T-cell (primary cell): Measurements from ENCODE around the gene MRPL33. TPM values are rescaled to one million over a fixed set of nuclear protein-coding genes. Genes with fewer than 3 reads are reported as not detected.

Experiments used
- ATAC-seq, 4 experiments: fragments of 200-7000 bp in 3 of 4; fragments of 150-1000 bp in 1 of 4; cut with Tn5 transposase; replicated peaks in 1 of 4; 1 replicate in 3 of 4; 2 replicates in 1 of 4; pipeline ENCODE4 v1.10.0; 2021; ENCODE audit warnings: moderate library complexity in 3 of 4, mild to moderate bottlenecking in 2 of 4, moderate number of reproducible peaks in 1 of 4
- CTCF ChIA-PET, 2 donors: fragments of 300-600 bp; sonication (Branson Sonifier 250); formaldehyde crosslinking; loops; one replicate each; lab custom pipeline; 2022; ENCODE audit warnings: antibody characterized with exemption in 2 of 2; lab: Charles Lee
- POLR2A ChIA-PET, 2 donors: fragments of 300-600 bp; sonication (Branson Sonifier 250); formaldehyde crosslinking; loops; one replicate each; lab custom pipeline; 2022; ENCODE audit warnings: antibody characterized with exemption in 2 of 2; lab: Charles Lee
- DNase-seq, 35 experiments: peaks; one replicate each; pipeline versions ENCODE4 v3.0.0 to v3.0.0-alpha.2; 2013 to 2023
- H3K27ac ChIP-seq: one replicate; pipeline ENCODE4 v1.5.1; 2013; ENCODE audit warnings: low read length
- H3K27me3 ChIP-seq, 2 experiments: replicated peaks in 1 of 2; 1 replicate in 1 of 2; 2 replicates in 1 of 2; pipeline versions ENCODE4 v1.6.1 to v1.7.0; 2013; ENCODE audit warnings: low read length in 1 of 2, mixed read lengths in 1 of 2; ENCODE audit not compliant: control insufficient read depth in 2 of 2, insufficient read depth in 2 of 2; ENCODE audit errors: extremely low read depth in 1 of 2
- H3K36me3 ChIP-seq, 2 donors: 1 replicate in 1 of 2; 2 replicates in 1 of 2; pipeline versions ENCODE4 v1.6.1 to v1.7.0; 2013; ENCODE audit warnings: low read length in 1 of 2; ENCODE audit not compliant: control insufficient read depth in 2 of 2, insufficient read depth in 1 of 2; ENCODE audit errors: extremely low read depth in 1 of 2
- H3K4me1 ChIP-seq, 2 experiments: 1 replicate in 1 of 2; 2 replicates in 1 of 2; pipeline versions ENCODE4 v1.6.1 to v1.7.0; 2013; ENCODE audit warnings: low read length in 2 of 2, mixed read lengths in 1 of 2; ENCODE audit not compliant: insufficient read depth in 2 of 2, control insufficient read depth in 1 of 2; ENCODE audit errors: extremely low read depth in 1 of 2
- H3K4me3 ChIP-seq, 2 donors: 1 replicate in 1 of 2; 2 replicates in 1 of 2; pipeline versions ENCODE4 v1.5.1 to v1.7.0; 2013; ENCODE audit warnings: mild to moderate bottlenecking in 2 of 2, low read length in 1 of 2, moderate library complexity in 1 of 2; ENCODE audit not compliant: control insufficient read depth in 1 of 2; ENCODE audit errors: extremely low read depth in 1 of 2
- H3K9me3 ChIP-seq: 2 replicates; pipeline ENCODE4 v1.7.0; 2013
- H3K27ac Mint-ChIP-seq, 2 donors: one replicate each; pipeline ENCODE4 v1.8.0; 2020 to 2021; ENCODE audit warnings: mild to moderate bottlenecking in 2 of 2, mixed read lengths in 2 of 2
- H3K27me3 Mint-ChIP-seq, 2 donors: one replicate each; pipeline ENCODE4 v1.8.0; 2021 to 2022; ENCODE audit warnings: mixed read lengths in 2 of 2
- H3K36me3 Mint-ChIP-seq: one replicate; pipeline ENCODE4 v1.8.0; 2021; ENCODE audit warnings: mixed read lengths
- H3K4me1 Mint-ChIP-seq, 3 donors: one replicate each; pipeline ENCODE4 v1.8.0; 2020 to 2022; ENCODE audit warnings: mixed read lengths in 3 of 3, mild to moderate bottlenecking in 1 of 3
- H3K4me3 Mint-ChIP-seq, 3 donors: one replicate each; pipeline ENCODE4 v1.8.0; 2020 to 2022; ENCODE audit warnings: mild to moderate bottlenecking in 3 of 3, mixed read lengths in 3 of 3, moderate library complexity in 3 of 3
- H3K9me3 Mint-ChIP-seq, 3 donors: one replicate each; pipeline ENCODE4 v1.8.0; 2020 to 2022; ENCODE audit warnings: mixed read lengths in 3 of 3
- WGBS: methylation state at CpG from one replicate; pipeline ENCODE4 v1.1.5; 2013; ENCODE audit warnings: missing lambda C conversion rate; ENCODE audit not compliant: insufficient coverage; 5-methylcytosine and 5-hydroxymethylcytosine counted together
- total RNA-seq, 35 experiments: library from RNA in 6 of 35; stranded (reverse) in 6 of 35; fragments of 120-200 nt in 1 of 35; gene quantifications; one replicate each; pipeline versions ENCODE4 v1.2.1 to v1.2.4 and lab custom pipeline; 2013 to 2026

The MRPL33 gene
- total RNA-seq, 5 donors from 2014 or later (not counting 1 experiment from before 2014, with no cell fraction given), result 25.9 to 39.4 (median 29.7) TPM

GRCh38 chr2:27765621-27766286 is 5.8 kb upstream of the MRPL33 start:
- WGBS, result 48% methylated on average over 21 of the region's 29 CpGs
- H3K4me1 ChIP-seq, result peaks cover 0 to 10% of the 10 kb centered on the region in 2 experiments
- ATAC-seq, result peak in 3 of 4 experiments; percentile 53 to 67 (median 63)
- no peaks in the 10 kb centered on the region for H3K36me3 ChIP-seq
- H3K4me3 ChIP-seq, result peak overlapping the region in 1 of 2 donors; percentile 16
- Mint-ChIP-seq H3K4me1 (peaks cover under 1 to 12% (median 12%) of the 10 kb centered on the region in 3 donors), H3K27ac (no peak overlapping the region), H3K9me3 (no peaks in the 10 kb centered on the region), H3K36me3 (no peaks in the 10 kb centered on the region), H3K27me3 (peaks cover 3% of the 10 kb centered on the region in 2 donors), H3K4me3 (peak overlapping the region; percentile 60 to 65 (median 65))
- no peak overlapping the region for H3K27ac ChIP-seq
- no peaks in the 10 kb centered on the region for H3K9me3 ChIP-seq
- peaks cover 0 to 7% of the 10 kb centered on the region in 2 experiments for H3K27me3 ChIP-seq
- POLR2A ChIA-PET, result no interaction called here
- peak in 31 of 35 experiments; percentile 6 to 67 (median 39) for DNase-seq
- CTCF ChIA-PET, result no interaction called here

- H3K4me3 Mint-ChIP-seq, result peak overlapping the region; percentile 60 to 65 (median 65)
- no peak overlapping the region for H3K27ac Mint-ChIP-seq
- peaks cover 0 to 7% of the 10 kb centered on the region in 2 experiments for H3K27me3 ChIP-seq
- DNase-seq (no peak), ATAC-seq (no peak)
- WGBS, result no CpG with 5 or more reads among the region's 2 CpGs
- peaks cover 0 to 16% of the 10 kb centered on the region in 2 experiments for H3K4me1 ChIP-seq
- no peak overlapping the region for H3K27ac ChIP-seq
- ChIA-PET CTCF (no interaction called here), POLR2A (no interaction called here)
- peaks cover 3% of the 10 kb centered on the region in 2 donors for H3K27me3 Mint-ChIP-seq
- H3K36me3 Mint-ChIP-seq, result no peaks in the 10 kb centered on the region
- H3K9me3 Mint-ChIP-seq, result no peaks in the 10 kb centered on the region
- H3K4me1 Mint-ChIP-seq, result peaks cover 6 to 17% (median 17%) of the 10 kb centered on the region in 3 donors
- no peaks in the 10 kb centered on the region for H3K9me3 ChIP-seq
- H3K36me3 ChIP-seq, result no peaks in the 10 kb centered on the region
- no peak overlapping the region for H3K4me3 ChIP-seq
Measured at GRCh38 chr2:27766287-27766661, 5.2 kb upstream of the MRPL33 start.

- Mint-ChIP-seq H3K9me3 (no peaks in the 10 kb centered on the region), H3K27ac (peak overlapping the region; percentile 99 to 100), H3K27me3 (peaks cover 0 to 2% of the 10 kb centered on the region in 2 donors), H3K36me3 (peaks cover 22% of the 10 kb centered on the region), H3K4me1 (peaks cover 39 to 47% (median 46%) of the 10 kb centered on the region in 3 donors), H3K4me3 (peak overlapping the region; percentile 99 to 100 (median 99))
- DNase-seq, result no peak
- CTCF ChIA-PET, result no interaction called here
- peak overlapping the region; percentile 85 to 99 for H3K4me3 ChIP-seq
- H3K9me3 ChIP-seq, result no peaks in the 10 kb centered on the region
- peak; percentile 24 to 33 (median 28) for ATAC-seq
- POLR2A ChIA-PET, result interaction anchor here in 1 of 2 donors (0.6 kb wide), 2 partner anchors 34 to 45 kb away, joined by 3 read pairs; no protein-coding TSS in a partner anchor
- 19% methylated on average over 13 of the region's 13 CpGs for WGBS
- peak overlapping the region; percentile 80 for H3K27ac ChIP-seq
- peaks cover 4 to 15% of the 10 kb centered on the region in 2 donors for H3K36me3 ChIP-seq
- peaks cover 12 to 17% of the 10 kb centered on the region in 2 experiments for H3K4me1 ChIP-seq
- H3K27me3 ChIP-seq, result peaks cover 0 to 3% of the 10 kb centered on the region in 2 experiments
Measured at GRCh38 chr2:27771202-27771547, 344 bp upstream of the MRPL33 start.

- H3K4me3 Mint-ChIP-seq, result peak overlapping the region; percentile 77 to 100 (median 99)
Measured at GRCh38 chr2:27772804-27773203, 1.3 kb downstream of the MRPL33 start.

GRCh38 chr2:27773959-27774358 is 2.4 kb downstream of the MRPL33 start:
- H3K27me3 ChIP-seq, result no peaks in the 10 kb centered on the region
- H3K36me3 ChIP-seq, result peaks cover 4 to 28% of the 10 kb centered on the region in 2 donors
- peaks cover 57 to 63% (median 61%) of the 10 kb centered on the region in 3 donors for H3K4me1 Mint-ChIP-seq
- H3K9me3 Mint-ChIP-seq, result no peaks in the 10 kb centered on the region
- CTCF ChIA-PET, result no interaction called here
- POLR2A ChIA-PET, result no interaction called here
- H3K36me3 Mint-ChIP-seq, result peaks cover 34% of the 10 kb centered on the region
- H3K27ac ChIP-seq, result no peak overlapping the region
- DNase-seq, result no peak
- whole genome bisulfite sequencing, result 60% methylated on average over 2 of the region's 5 CpGs
- peak overlapping the region in 1 of 2 donors; percentile 53 for H3K27ac Mint-ChIP-seq
- no peaks in the 10 kb centered on the region for H3K27me3 Mint-ChIP-seq
- H3K4me1 ChIP-seq, result peaks cover 12 to 17% of the 10 kb centered on the region in 2 experiments
- H3K4me3 Mint-ChIP-seq, result peak overlapping the region in 2 of 3 donors; percentile 63 to 99
- no peak overlapping the region for H3K4me3 ChIP-seq
- H3K9me3 ChIP-seq, result no peaks in the 10 kb centered on the region
- no peak for ATAC-seq

More at GRCh38 chr2:27772804-27773203, 1.3 kb downstream of the MRPL33 start:
- Mint-ChIP-seq H3K27ac (peak overlapping the region; percentile 48 to 63), H3K27me3 (peaks cover 0 to 2% of the 10 kb centered on the region in 2 donors), H3K4me1 (peaks cover 48 to 56% (median 55%) of the 10 kb centered on the region in 3 donors), H3K36me3 (peaks cover 28% of the 10 kb centered on the region), H3K9me3 (no peaks in the 10 kb centered on the region)
- H3K9me3 ChIP-seq, result no peaks in the 10 kb centered on the region
- H3K27me3 ChIP-seq, result peaks cover 0 to 3% of the 10 kb centered on the region in 2 experiments
- H3K4me3 ChIP-seq, result no peak overlapping the region
- peaks cover 4 to 21% of the 10 kb centered on the region in 2 donors for H3K36me3 ChIP-seq
- CTCF ChIA-PET, result interaction anchor here in 1 of 2 donors (0.6 kb wide), 1 partner anchor 794 kb away, joined by 4 read pairs; no protein-coding TSS in a partner anchor
- H3K27ac ChIP-seq, result no peak overlapping the region
- DNase-seq (no peak), ATAC-seq (no peak)
- no CpG with 5 or more reads among the region's 2 CpGs for WGBS
- POLR2A ChIA-PET, result interaction anchor here (0.6 to 0.8 kb wide), 3 partner anchors 13 to 671 kb away, joined by 3 to 4 read pairs (median 3); no protein-coding TSS in a partner anchor
- H3K4me1 ChIP-seq, result peaks cover 12 to 17% of the 10 kb centered on the region in 2 experiments

GRCh38 chr2:27776097-27776496 is 4.6 kb downstream of the MRPL33 start:
- no peak overlapping the region for H3K27ac ChIP-seq
- H3K27ac Mint-ChIP-seq, result peak overlapping the region in 1 of 2 donors; percentile 11
- no peaks in the 10 kb centered on the region for H3K27me3 Mint-ChIP-seq
- ATAC-seq (no peak), DNase-seq (no peak)
- peaks cover 58 to 61% (median 59%) of the 10 kb centered on the region in 3 donors for H3K4me1 Mint-ChIP-seq
- H3K4me3 ChIP-seq, result no peak overlapping the region
- ChIA-PET CTCF (no interaction called here), POLR2A (no interaction called here)
- peaks cover 12% of the 10 kb centered on the region in 2 experiments for H3K4me1 ChIP-seq
- peaks cover 4 to 37% of the 10 kb centered on the region in 2 donors for H3K36me3 ChIP-seq
- peaks cover 46% of the 10 kb centered on the region for H3K36me3 Mint-ChIP-seq
- no peaks in the 10 kb centered on the region for H3K9me3 Mint-ChIP-seq
- H3K4me3 Mint-ChIP-seq, result no peak overlapping the region
- WGBS, result 100% methylated on average over 6 of the region's 8 CpGs
- H3K9me3 ChIP-seq, result no peaks in the 10 kb centered on the region
- no peaks in the 10 kb centered on the region for H3K27me3 ChIP-seq
